Measurements from ENCODE around the gene TMEM109.
A peak's percentile ranks its signal among the peaks of the same experiment; 100 is the strongest.

TMEM109 gene

GRCh38 chr11:60927600-60927999 lies 13.6 kb downstream of the TMEM109 start:
- H3K4me3 ChIP-seq (replicated peaks; ENCODE audit: low read depth, low read length): no peak overlapping the region
- H3K27me3 ChIP-seq (replicated peaks; ENCODE audit: control insufficient read depth, insufficient read depth, low read length): no peaks in the 10 kb centered on the region
- 0 out of 2 replicates have a peak, but pooled peaks cover 1% of the 10 kb centered on the region for H3K36me3 ChIP-seq (ENCODE audit: control insufficient read depth, insufficient read depth, low read length)
- TF ChIP-seq, protein P1, sequence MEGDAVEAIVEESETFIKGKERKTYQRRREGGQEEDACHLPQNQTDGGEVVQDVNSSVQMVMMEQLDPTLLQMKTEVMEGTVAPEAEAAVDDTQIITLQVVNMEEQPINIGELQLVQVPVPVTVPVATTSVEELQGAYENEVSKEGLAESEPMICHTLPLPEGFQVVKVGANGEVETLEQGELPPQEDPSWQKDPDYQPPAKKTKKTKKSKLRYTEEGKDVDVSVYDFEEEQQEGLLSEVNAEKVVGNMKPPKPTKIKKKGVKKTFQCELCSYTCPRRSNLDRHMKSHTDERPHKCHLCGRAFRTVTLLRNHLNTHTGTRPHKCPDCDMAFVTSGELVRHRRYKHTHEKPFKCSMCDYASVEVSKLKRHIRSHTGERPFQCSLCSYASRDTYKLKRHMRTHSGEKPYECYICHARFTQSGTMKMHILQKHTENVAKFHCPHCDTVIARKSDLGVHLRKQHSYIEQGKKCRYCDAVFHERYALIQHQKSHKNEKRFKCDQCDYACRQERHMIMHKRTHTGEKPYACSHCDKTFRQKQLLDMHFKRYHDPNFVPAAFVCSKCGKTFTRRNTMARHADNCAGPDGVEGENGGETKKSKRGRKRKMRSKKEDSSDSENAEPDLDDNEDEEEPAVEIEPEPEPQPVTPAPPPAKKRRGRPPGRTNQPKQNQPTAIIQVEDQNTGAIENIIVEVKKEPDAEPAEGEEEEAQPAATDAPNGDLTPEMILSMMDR (IDR thresholded peaks at IDR 0.05; ENCODE audit: insufficient read depth, low read length, poor library complexity, severe bottlenecking): no peak
- DNase-seq (ENCODE audit: extremely low read depth, insufficient read length): no peak

DNA sequence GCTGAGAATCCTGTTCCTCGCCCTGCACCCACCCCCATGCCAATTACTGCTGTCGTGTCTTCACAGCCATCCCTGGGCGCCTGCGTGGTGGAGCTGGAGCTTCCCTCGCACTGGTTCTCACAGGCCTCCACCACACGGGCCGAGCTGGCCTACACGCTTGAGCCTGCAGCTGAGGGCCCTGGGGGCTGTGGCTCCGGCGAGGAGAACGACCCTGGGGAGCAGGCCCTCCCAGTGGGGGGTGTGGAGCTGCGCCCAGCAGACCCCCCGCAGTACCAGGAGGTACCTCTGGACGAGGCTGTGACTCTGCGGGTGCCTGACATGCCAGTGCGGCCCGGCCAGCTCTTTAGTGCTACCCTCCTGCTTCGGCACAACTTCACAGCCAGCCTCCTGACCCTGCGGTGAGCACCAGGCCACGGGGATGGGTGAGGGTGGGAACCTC lies 14.6 kb downstream of the TMEM109 start:
- Histone ChIP-seq H3K4me3 (replicated peaks; ENCODE audit: low read depth, low read length) (no peak overlapping the region), H3K36me3 (ENCODE audit: control insufficient read depth, insufficient read depth, low read length) (no peaks in the 10 kb centered on the region), H3K27me3 (replicated peaks; ENCODE audit: control insufficient read depth, insufficient read depth, low read length) (no peaks in the 10 kb centered on the region)
- no peak for DNase-seq (ENCODE audit: extremely low read depth, insufficient read length)
- TF ChIP-seq, protein P1 (IDR thresholded peaks at IDR 0.05; ENCODE audit: insufficient read depth, low read length, poor library complexity, severe bottlenecking): no peak

DNA sequence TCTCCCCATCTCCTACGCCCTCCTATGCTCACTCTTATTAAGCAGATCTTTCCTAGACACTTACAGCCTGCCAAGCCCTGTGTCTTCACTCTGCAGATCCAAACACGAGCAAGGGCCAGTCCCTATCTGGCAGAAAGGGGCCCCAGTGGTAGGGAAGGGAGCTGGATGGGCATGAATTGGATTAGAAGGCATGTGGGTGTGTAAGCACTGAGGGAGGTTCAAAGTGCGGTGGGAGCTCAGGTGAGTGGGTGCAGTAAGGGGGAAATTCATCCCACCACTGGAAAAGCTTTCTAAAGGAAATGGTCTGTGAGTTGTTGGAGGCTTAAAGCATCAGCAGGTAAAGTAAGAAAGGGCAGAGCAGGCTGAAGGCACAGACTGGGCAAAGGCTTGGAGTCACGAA lies 15.8 kb downstream of the TMEM109 start:
- H3K27me3 ChIP-seq (replicated peaks; ENCODE audit: control insufficient read depth, insufficient read depth, low read length): no peaks in the 10 kb centered on the region
- H3K36me3 ChIP-seq (ENCODE audit: control insufficient read depth, insufficient read depth, low read length): no peaks in the 10 kb centered on the region
- DNase-seq (ENCODE audit: extremely low read depth, insufficient read length): no peak
- no peak overlapping the region for H3K4me3 ChIP-seq (replicated peaks; ENCODE audit: low read depth, low read length)
- TF ChIP-seq, protein P1 (IDR thresholded peaks at IDR 0.05; ENCODE audit: insufficient read depth, low read length, poor library complexity, severe bottlenecking): no peak

- Histone ChIP-seq H3K36me3 (ENCODE audit: control insufficient read depth, insufficient read depth, low read length) (no peaks in the 10 kb centered on the region), H3K4me3 (replicated peaks; ENCODE audit: low read depth, low read length) (no peak overlapping the region), H3K27me3 (replicated peaks; ENCODE audit: control insufficient read depth, insufficient read depth, low read length) (no peaks in the 10 kb centered on the region)
- TF ChIP-seq, protein P1 (IDR thresholded peaks at IDR 0.05; ENCODE audit: insufficient read depth, low read length, poor library complexity, severe bottlenecking): no peak
- DNase-seq (ENCODE audit: extremely low read depth, insufficient read length): no peak
Observed at GRCh38 chr11:60930394-60930793, 16.4 kb downstream of the TMEM109 start.

- no peaks in the 10 kb centered on the region for H3K27me3 ChIP-seq (replicated peaks; ENCODE audit: control insufficient read depth, insufficient read depth, low read length)
- DNase-seq (ENCODE audit: extremely low read depth, insufficient read length): peak; percentile 26
- peaks cover 4% of the 10 kb centered on the region for H3K36me3 ChIP-seq (ENCODE audit: control insufficient read depth, insufficient read depth, low read length)
- TF ChIP-seq, protein P1 (IDR thresholded peaks at IDR 0.05; ENCODE audit: insufficient read depth, low read length, poor library complexity, severe bottlenecking): no peak
- no peak overlapping the region for H3K4me3 ChIP-seq (replicated peaks; ENCODE audit: low read depth, low read length)
Observed at GRCh38 chr11:60931917-60932316, 18.0 kb downstream of the TMEM109 start.
